SK-N-DZ (cell line): Measurements from ENCODE around the gene C2CD4C.
"Not testable (repeated sequence)": the region's sequence is repeated elsewhere in the genome, so short reads cannot be mapped to it uniquely, and the experiment has no call there.

Experiments used
- DNase-seq: peaks from one replicate; pipeline ENCODE4 v3.0.0-alpha.2; 2015; ENCODE audit warnings: low spot score

The C2CD4C gene

GRCh38 chr19:400976-401865, 7.7 kb downstream of the C2CD4C start:
- DNase-seq: no peak

GRCh38 chr19:399370-399769, 9.6 kb downstream of the C2CD4C start:
- DNase-seq: no peak

- DNase-seq: no peak
Measured at GRCh38 chr19:398719-399118, 10.2 kb downstream of the C2CD4C start.

GRCh38 chr19:397941-398706, 10.8 kb downstream of the C2CD4C start:
- DNase-seq: no peak

GRCh38 chr19:397321-397720, 11.6 kb downstream of the C2CD4C start:
- DNase-seq: no peak

- DNase-seq: no peak
Measured at GRCh38 chr19:395467-395866, 13.5 kb downstream of the C2CD4C start.

GRCh38 chr19:394857-395256, 14.1 kb downstream of the C2CD4C start:
- DNase-seq: not testable (repeated sequence)

GRCh38 chr19:393560-393959, 15.4 kb downstream of the C2CD4C start:
- DNase-seq: not testable (repeated sequence)

GRCh38 chr19:392375-392970, 16.5 kb downstream of the C2CD4C start:
- no peak for DNase-seq

- DNase-seq: no peak
Measured at GRCh38 chr19:391726-392374, 17.1 kb downstream of the C2CD4C start.

- DNase-seq: no peak
Measured at GRCh38 chr19:391207-391557, 17.8 kb downstream of the C2CD4C start.

- no peak for DNase-seq
Measured at GRCh38 chr19:390386-391206, 18.4 kb downstream of the C2CD4C start.

- DNase-seq: no peak
Measured at GRCh38 chr19:389935-390289, 19.0 kb downstream of the C2CD4C start.

GRCh38 chr19:389255-389934, 19.6 kb downstream of the C2CD4C start:
- DNase-seq: no peak

GRCh38 chr19:388691-389090, 20.3 kb downstream of the C2CD4C start:
- no peak for DNase-seq

GRCh38 chr19:387777-388176, 21.2 kb downstream of the C2CD4C start:
- no peak for DNase-seq

GRCh38 chr19:386632-387301, 22.2 kb downstream of the C2CD4C start:
- DNase-seq: not testable (repeated sequence)

GRCh38 chr19:386189-386588, 22.8 kb downstream of the C2CD4C start:
- DNase-seq: not testable (repeated sequence)

- DNase-seq: peak; percentile 64
Measured at GRCh38 chr19:384799-385169, 24.2 kb downstream of the C2CD4C start.
